WERI-Rb-1 (cell line): ENCODE measurements around the gene ZBED3.

Experiments
- DNase-seq: peaks from one replicate; pipeline ENCODE4 v3.0.0-alpha.2; 2020
- H3K27ac ChIP-seq: fragments of 250-450 bp; sonication (Bioruptor Pico); 2 replicates; pipeline ENCODE4 v1.5.1; 2020; ENCODE audit warnings: mild to moderate bottlenecking, moderate library complexity
- H3K27me3 ChIP-seq: fragments of 250-450 bp; sonication (Bioruptor Pico); 2 replicates; pipeline ENCODE4 v1.5.1; 2021; ENCODE audit warnings: mild to moderate bottlenecking, low read depth, moderate library complexity; ENCODE audit not compliant: insufficient read depth, severe bottlenecking
- H3K36me3 ChIP-seq: fragments of 250-450 bp; sonication (Bioruptor Pico); 2 replicates; pipeline ENCODE4 v1.5.1; 2020; ENCODE audit warnings: mild to moderate bottlenecking, moderate library complexity
- H3K4me3 ChIP-seq: 2 replicates; pipeline ENCODE4 v1.5.1; 2011; ENCODE audit warnings: low read depth, mild to moderate bottlenecking, control low read depth, low read length
- H3K9me3 ChIP-seq: fragments of 250-450 bp; sonication (Bioruptor Pico); 2 replicates; pipeline ENCODE4 v1.5.1; 2021; ENCODE audit warnings: mild to moderate bottlenecking, moderate library complexity; ENCODE audit not compliant: severe bottlenecking
- CTCF ChIP-seq: IDR thresholded peaks from 2 replicates; pipeline ENCODE4 v1.5.1; 2011; ENCODE audit warnings: low read depth, mild to moderate bottlenecking, control low read depth, inconsistent platforms, low read length

Gene ZBED3

GRCh38 chr5:77074745-77075144 is 12.3 kb downstream of the ZBED3 start:
- H3K27me3 ChIP-seq, result no peaks in the 10 kb centered on the region
- no peak overlapping the region for H3K27ac ChIP-seq
- TF ChIP-seq CTCF, result no peak
- H3K36me3 ChIP-seq, result no peaks in the 10 kb centered on the region; the same call in 1 of the 2 replicates
- no peak overlapping the region for H3K4me3 ChIP-seq
- no peak for DNase-seq
- no peaks in the 10 kb centered on the region for H3K9me3 ChIP-seq

GRCh38 chr5:77073667-77074066 is 13.4 kb downstream of the ZBED3 start:
- Histone ChIP-seq H3K9me3 (no peaks in the 10 kb centered on the region), H3K27me3 (no peaks in the 10 kb centered on the region), H3K4me3 (no peak overlapping the region), H3K36me3 (no peaks in the 10 kb centered on the region; the same call in 1 of the 2 replicates), H3K27ac (no peak overlapping the region)
- no peak for TF ChIP-seq CTCF
- no peak for DNase-seq

GRCh38 chr5:77066823-77067442 is 20.2 kb downstream of the ZBED3 start:
- no peak for DNase-seq

GRCh38 chr5:77066184-77066583 is 20.9 kb downstream of the ZBED3 start:
- no peak for TF ChIP-seq CTCF
- H3K36me3 ChIP-seq, result no peaks in the 10 kb centered on the region; the same call in 1 of the 2 replicates
- H3K9me3 ChIP-seq, result no peaks in the 10 kb centered on the region
- H3K27me3 ChIP-seq, result no peaks in the 10 kb centered on the region
- H3K4me3 ChIP-seq, result no peak overlapping the region
- DNase-seq, result no peak
- no peak overlapping the region for H3K27ac ChIP-seq

More at GRCh38 chr5:77066823-77067442, 20.2 kb downstream of the ZBED3 start:
- no peaks in the 10 kb centered on the region for H3K9me3 ChIP-seq
- H3K4me3 ChIP-seq, result no peak overlapping the region
- no peak for TF ChIP-seq CTCF
- no peak overlapping the region for H3K27ac ChIP-seq
- H3K27me3 ChIP-seq, result no peaks in the 10 kb centered on the region
- H3K36me3 ChIP-seq, result no peaks in the 10 kb centered on the region; the same call in 1 of the 2 replicates

- Histone ChIP-seq H3K36me3 (no peaks in the 10 kb centered on the region; the same call in 1 of the 2 replicates), H3K9me3 (no peaks in the 10 kb centered on the region), H3K27me3 (no peaks in the 10 kb centered on the region), H3K4me3 (no peak overlapping the region), H3K27ac (no peak overlapping the region)
- no peak for TF ChIP-seq CTCF
- no peak for DNase-seq
Observed at GRCh38 chr5:77065256-77065655, 21.8 kb downstream of the ZBED3 start.

- no peaks in the 10 kb centered on the region for H3K27me3 ChIP-seq
- DNase-seq, result no peak
- H3K9me3 ChIP-seq, result no peaks in the 10 kb centered on the region
- no peak overlapping the region for H3K4me3 ChIP-seq
- peak; percentile 28 for TF ChIP-seq CTCF
- H3K27ac ChIP-seq, result no peak overlapping the region
- no peaks in the 10 kb centered on the region; the same call in 1 of the 2 replicates for H3K36me3 ChIP-seq
Observed at GRCh38 chr5:77064040-77064439, 23.0 kb downstream of the ZBED3 start.
